ENCODE measurements around the gene MSLN.
"Not testable (repeated sequence)": the region's sequence is repeated elsewhere in the genome, so short reads cannot be mapped to it uniquely, and the experiment has no call there.

The MSLN gene

GRCh38 chr16:761625-762513 is 1.3 kb downstream of the MSLN start:
- no peak for DNase-seq

GRCh38 chr16:762595-763268 is 2.2 kb downstream of the MSLN start:
- DNase-seq: no peak

GRCh38 chr16:763369-764183 is 3.0 kb downstream of the MSLN start:
- no peak for DNase-seq

GRCh38 chr16:764184-764750 is 3.7 kb downstream of the MSLN start:
- no peak for DNase-seq

- DNase-seq: no peak
These were observed 4.4 kb downstream of the MSLN start for GRCh38 chr16:764848-765487.

- no peak for DNase-seq
These were observed 4.9 kb downstream of the MSLN start for GRCh38 chr16:765488-765865.

GRCh38 chr16:766008-766819 is 5.7 kb downstream of the MSLN start:
- no peak for DNase-seq

GRCh38 chr16:766820-767640 is 6.5 kb downstream of the MSLN start:
- no peak for DNase-seq

GRCh38 chr16:767743-768235 is 7.3 kb downstream of the MSLN start:
- no peak for DNase-seq

- no peak for DNase-seq
These were observed 7.9 kb downstream of the MSLN start for GRCh38 chr16:768428-768827.

- DNase-seq: no peak
These were observed 8.8 kb downstream of the MSLN start for GRCh38 chr16:769184-769784.

GRCh38 chr16:769934-770333 is 9.4 kb downstream of the MSLN start:
- no peak for DNase-seq

- DNase-seq: no peak
These were observed 9.9 kb downstream of the MSLN start for GRCh38 chr16:770411-770810.

GRCh38 chr16:772959-773358 is 12.4 kb downstream of the MSLN start:
- no peak for DNase-seq

- no peak for DNase-seq
These were observed 13.8 kb downstream of the MSLN start for GRCh38 chr16:774086-775001.

GRCh38 chr16:775236-775796 is 14.8 kb downstream of the MSLN start:
- no peak for DNase-seq

GRCh38 chr16:776298-776697 is 15.8 kb downstream of the MSLN start:
- not testable (repeated sequence) for DNase-seq

- DNase-seq: no peak
These were observed 16.3 kb downstream of the MSLN start for GRCh38 chr16:776824-777223.

GRCh38 chr16:777826-778225 is 17.3 kb downstream of the MSLN start:
- no peak for DNase-seq

Measured in NCI-H1694 treated with DMSO at 0.1 percent for 48 hours (cell line).